Adipocyte (in vitro differentiated cells): Measurements from ENCODE around the gene FURIN.

Experiments used
- DNase-seq: peaks from one replicate; pipeline ENCODE4 v3.0.0-alpha.2; 2015; ENCODE audit warnings: low read depth
- H3K27me3 ChIP-seq: replicated peaks from 2 replicates; pipeline ENCODE4 v1.7.0; 2013; ENCODE audit warnings: mild to moderate bottlenecking, low read length, moderate library complexity; ENCODE audit not compliant: control insufficient read depth, insufficient read depth
- H3K36me3 ChIP-seq: 2 replicates; pipeline ENCODE4 v1.7.0; 2013; ENCODE audit warnings: low read length, mild to moderate bottlenecking, moderate library complexity; ENCODE audit not compliant: control insufficient read depth, insufficient read depth, severe bottlenecking
- H3K4me1 ChIP-seq: 2 replicates; pipeline ENCODE4 v1.7.0; 2013; ENCODE audit warnings: mild to moderate bottlenecking, low read length, moderate library complexity; ENCODE audit not compliant: control insufficient read depth, insufficient read depth
- H3K4me3 ChIP-seq: 2 replicates; pipeline ENCODE4 v1.7.0; 2013; ENCODE audit warnings: mild to moderate bottlenecking, low read length, moderate library complexity
- H3K9ac ChIP-seq: 2 replicates; pipeline ENCODE4 v1.7.0; 2013; ENCODE audit warnings: mild to moderate bottlenecking, low read length, moderate library complexity
- H3K9me3 ChIP-seq: 2 replicates; pipeline ENCODE4 v1.7.0; 2013; ENCODE audit warnings: mild to moderate bottlenecking, low read length, moderate library complexity; ENCODE audit not compliant: control insufficient read depth

FURIN gene

GRCh38 chr15:90879730-90880366 lies 11.5 kb downstream of the FURIN start:
- Histone ChIP-seq H3K9me3 (no peaks in the 10 kb centered on the region), H3K27me3 (no peaks in the 10 kb centered on the region), H3K4me3 (no peak overlapping the region), H3K36me3 (peaks cover 69% of the 10 kb centered on the region), H3K4me1 (peaks cover 15% of the 10 kb centered on the region), H3K9ac (no peak overlapping the region)
- DNase-seq: no peak

GRCh38 chr15:90880381-90881145 lies 12.2 kb downstream of the FURIN start:
- no peak for DNase-seq
- peaks cover 22% of the 10 kb centered on the region for H3K4me1 ChIP-seq
- H3K4me3 ChIP-seq: no peak overlapping the region
- peaks cover 69% of the 10 kb centered on the region for H3K36me3 ChIP-seq
- H3K9ac ChIP-seq: no peak overlapping the region
- no peaks in the 10 kb centered on the region for H3K9me3 ChIP-seq
- no peaks in the 10 kb centered on the region for H3K27me3 ChIP-seq

- no peaks in the 10 kb centered on the region for H3K27me3 ChIP-seq
- DNase-seq: no peak
- H3K4me3 ChIP-seq: no peak overlapping the region
- H3K9ac ChIP-seq: no peak overlapping the region
- H3K36me3 ChIP-seq: peaks cover 61% of the 10 kb centered on the region
- peaks cover 30% of the 10 kb centered on the region for H3K4me1 ChIP-seq
- H3K9me3 ChIP-seq: no peaks in the 10 kb centered on the region
These were observed 13.0 kb downstream of the FURIN start for GRCh38 chr15:90881181-90881977.

GRCh38 chr15:90881978-90882721 lies 13.8 kb downstream of the FURIN start:
- H3K4me3 ChIP-seq: no peak overlapping the region
- H3K36me3 ChIP-seq: peaks cover 53% of the 10 kb centered on the region
- DNase-seq: no peak
- H3K27me3 ChIP-seq: no peaks in the 10 kb centered on the region
- H3K4me1 ChIP-seq: peaks cover 30% of the 10 kb centered on the region
- no peaks in the 10 kb centered on the region for H3K9me3 ChIP-seq
- peak overlapping the region; percentile 90 for H3K9ac ChIP-seq

- DNase-seq: no peak
- peak overlapping the region; percentile 90 for H3K9ac ChIP-seq
- H3K36me3 ChIP-seq: peaks cover 45% of the 10 kb centered on the region
- no peak overlapping the region for H3K4me3 ChIP-seq
- H3K27me3 ChIP-seq: no peaks in the 10 kb centered on the region
- H3K4me1 ChIP-seq: peaks cover 30% of the 10 kb centered on the region
- no peaks in the 10 kb centered on the region for H3K9me3 ChIP-seq
These were observed 14.6 kb downstream of the FURIN start for GRCh38 chr15:90882781-90883525.

- DNase-seq: no peak
- H3K4me1 ChIP-seq: peaks cover 30% of the 10 kb centered on the region
- H3K9me3 ChIP-seq: no peaks in the 10 kb centered on the region
- peak overlapping the region; percentile 90 for H3K9ac ChIP-seq
- H3K27me3 ChIP-seq: no peaks in the 10 kb centered on the region
- H3K4me3 ChIP-seq: peak overlapping the region; percentile 70
- H3K36me3 ChIP-seq: peaks cover 39% of the 10 kb centered on the region
These were observed 15.2 kb downstream of the FURIN start for GRCh38 chr15:90883526-90883975.

- DNase-seq: peak; percentile 40
- Histone ChIP-seq H3K36me3 (peaks cover 33% of the 10 kb centered on the region), H3K9me3 (no peaks in the 10 kb centered on the region), H3K9ac (peak within 1 kb of the TSS; percentile 90), H3K4me3 (peak within 1 kb of the TSS; percentile 70), H3K27me3 (no peaks in the 10 kb centered on the region), H3K4me1 (peaks cover 30% of the 10 kb centered on the region)
These were observed 15.8 kb downstream of the FURIN start, which contains the start of gene FES for GRCh38 chr15:90883976-90884718. FES (plus strand) TSS chr15:90884504; CDS start chr15:90885046, 542 bp downstream.

- H3K36me3 ChIP-seq: peaks cover 26% of the 10 kb centered on the region
- H3K9ac ChIP-seq: peak overlapping the region; percentile 90
- no peaks in the 10 kb centered on the region for H3K27me3 ChIP-seq
- no peak for DNase-seq
- H3K4me1 ChIP-seq: peaks cover 30% of the 10 kb centered on the region
- no peaks in the 10 kb centered on the region for H3K9me3 ChIP-seq
- peak overlapping the region; percentile 70 for H3K4me3 ChIP-seq
These were observed 16.5 kb downstream of the FURIN start for GRCh38 chr15:90884719-90885431.

- no peaks in the 10 kb centered on the region for H3K27me3 ChIP-seq
- no peak overlapping the region for H3K4me3 ChIP-seq
- no peaks in the 10 kb centered on the region for H3K9me3 ChIP-seq
- DNase-seq: peak; percentile 83
- peaks cover 22% of the 10 kb centered on the region for H3K36me3 ChIP-seq
- H3K9ac ChIP-seq: peak overlapping the region; percentile 90
- H3K4me1 ChIP-seq: peaks cover 30% of the 10 kb centered on the region
These were observed 17.3 kb downstream of the FURIN start for GRCh38 chr15:90885432-90886290.
